Thyroid gland (tissue), 4 donors: Measurements from ENCODE around the gene NFYA.

Experiments
- CTCF ChIP-seq, 6 experiments: fragments of 200-600 bp in 3 of 6; fragments of 450-650 bp in 3 of 6; sonication (generic) in 3 of 6; IDR thresholded peaks; one replicate each; pipeline ENCODE4 v1.5.1; 2016 to 2019; ENCODE audit warnings: antibody characterized with exemption in 6 of 6, mild to moderate bottlenecking in 2 of 6, inconsistent platforms in 1 of 6, moderate library complexity in 1 of 6
- POLR2A ChIP-seq, 2 donors: fragments of 450-650 bp; IDR thresholded peaks; one replicate each; pipeline ENCODE4 v1.6.1; 2017; ENCODE audit warnings: antibody characterized with exemption in 2 of 2, mild to moderate bottlenecking in 2 of 2, moderate library complexity in 1 of 2

- TF ChIP-seq POLR2A (IDR thresholded peaks at IDR 0.05): peak in 1 of 2 donors; percentile 23
- TF ChIP-seq CTCF (IDR thresholded peaks at IDR 0.05): peak; percentile 92 to 99 (median 98)
These were observed 44.8 kb upstream of the NFYA start for GRCh38 chr6:41027799-41028560.
